HUES6 (cell line): Measurements from ENCODE around the gene TBCD.
"Not testable (repeated sequence)": the region's sequence is repeated elsewhere in the genome, so short reads cannot be mapped to it uniquely, and the experiment has no call there.

Experiments
- H3K27ac ChIP-seq: 2 replicates; pipeline ENCODE4 v1.7.0; 2013; ENCODE audit warnings: low read depth, mild to moderate bottlenecking, low read length, inconsistent platforms
- H3K27me3 ChIP-seq: 2 replicates; pipeline ENCODE4 v1.6.1; 2013; ENCODE audit warnings: low read length; ENCODE audit not compliant: control insufficient read depth, insufficient read depth
- H3K36me3 ChIP-seq: 2 replicates; pipeline ENCODE4 v1.6.1; 2013; ENCODE audit warnings: low read length; ENCODE audit not compliant: control insufficient read depth, insufficient read depth
- H3K4me1 ChIP-seq: 2 replicates; pipeline ENCODE4 v1.6.1; 2013; ENCODE audit warnings: low read length; ENCODE audit not compliant: control insufficient read depth, insufficient read depth
- H3K4me3 ChIP-seq: 2 replicates; pipeline ENCODE4 v1.5.1; 2013; ENCODE audit warnings: low read depth, low read length
- H3K9ac ChIP-seq: one replicate; pipeline ENCODE4 v1.6.1; 2013; ENCODE audit warnings: mild to moderate bottlenecking, low read length
- H3K9me3 ChIP-seq: 2 replicates; pipeline ENCODE4 v1.6.1; 2013; ENCODE audit warnings: low read depth, low read length; ENCODE audit not compliant: control insufficient read depth, insufficient read depth

Gene TBCD

DNA sequence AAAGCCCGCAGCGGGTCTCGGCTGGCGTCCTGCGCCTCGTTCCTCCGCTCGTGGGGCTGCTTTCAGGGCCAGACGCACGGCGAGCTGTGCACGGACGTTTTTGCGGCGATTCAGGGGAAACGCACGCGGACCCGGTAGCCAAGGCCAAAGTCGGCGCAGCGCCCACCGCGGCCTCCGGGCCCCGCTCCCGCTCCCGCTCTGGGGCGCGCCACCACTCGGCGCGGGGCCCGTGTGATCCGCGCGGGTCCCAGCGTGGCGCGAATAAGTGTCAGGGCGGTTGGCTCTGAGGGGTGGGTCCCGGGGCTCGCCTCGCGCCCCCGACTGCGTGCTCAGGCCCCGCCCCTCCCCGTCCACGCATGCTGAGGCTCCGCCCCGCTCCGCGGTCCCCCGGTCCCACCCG is 694 bp upstream of the TBCD start:
- Histone ChIP-seq H3K4me3 (peak overlapping the region; percentile 68), H3K9ac (peak overlapping the region; percentile 50), H3K9me3 (peaks cover 20% of the 10 kb centered on the region), H3K36me3 (peaks cover 12% of the 10 kb centered on the region), H3K4me1 (peaks cover 23% of the 10 kb centered on the region), H3K27me3 (peaks cover 6% of the 10 kb centered on the region; the same call in 1 of the 2 replicates), H3K27ac (no peak overlapping the region)

DNA sequence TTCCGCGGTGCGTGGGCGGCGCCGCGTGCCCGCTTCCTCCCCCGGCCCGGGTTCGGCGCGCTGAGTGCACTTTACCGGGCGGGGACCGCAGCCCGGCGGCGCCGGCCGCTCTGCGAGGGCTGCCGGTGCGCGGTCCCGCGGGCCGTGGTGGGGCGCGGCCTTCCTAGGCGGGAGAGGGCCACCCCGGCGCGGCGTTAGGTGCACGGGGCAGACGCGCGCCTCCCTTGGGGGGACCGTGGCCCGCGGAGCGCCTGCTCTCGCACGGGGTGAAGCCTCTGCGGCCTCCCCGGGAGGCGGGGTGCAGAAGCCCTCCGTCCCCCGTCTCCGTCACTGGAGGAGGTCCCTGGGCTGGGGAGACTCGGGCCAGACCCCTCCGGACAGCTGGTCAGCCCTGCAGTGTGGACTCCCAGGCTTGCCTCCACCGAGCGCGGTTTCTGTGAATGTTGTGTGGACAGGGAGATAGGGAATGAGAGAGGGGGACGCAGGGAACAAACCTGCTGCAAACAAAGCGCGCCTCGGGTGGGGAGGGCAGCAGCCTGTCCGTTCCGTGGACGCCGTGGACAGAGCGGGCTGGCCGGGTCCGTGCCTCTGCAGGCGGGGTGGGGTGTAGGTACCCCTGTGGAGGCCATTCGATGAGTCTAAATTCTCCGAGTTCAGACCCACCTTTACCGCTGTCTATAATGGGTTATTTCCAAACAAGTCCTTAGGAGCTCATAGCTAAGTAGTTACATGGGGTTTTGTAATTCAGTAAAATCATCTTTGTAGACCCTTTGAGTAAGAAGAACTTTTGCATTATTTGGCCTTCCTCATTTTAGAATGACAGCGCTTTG is 721 bp downstream of the TBCD start:
- Histone ChIP-seq H3K36me3 (peaks cover 19% of the 10 kb centered on the region), H3K4me3 (peak overlapping the region; percentile 97), H3K9ac (peak overlapping the region; percentile 89), H3K27ac (no peak overlapping the region), H3K4me1 (peaks cover 27% of the 10 kb centered on the region), H3K9me3 (peaks cover 10% of the 10 kb centered on the region; the same call in 1 of the 2 replicates), H3K27me3 (peaks cover 6% of the 10 kb centered on the region; the same call in 1 of the 2 replicates)

DNA sequence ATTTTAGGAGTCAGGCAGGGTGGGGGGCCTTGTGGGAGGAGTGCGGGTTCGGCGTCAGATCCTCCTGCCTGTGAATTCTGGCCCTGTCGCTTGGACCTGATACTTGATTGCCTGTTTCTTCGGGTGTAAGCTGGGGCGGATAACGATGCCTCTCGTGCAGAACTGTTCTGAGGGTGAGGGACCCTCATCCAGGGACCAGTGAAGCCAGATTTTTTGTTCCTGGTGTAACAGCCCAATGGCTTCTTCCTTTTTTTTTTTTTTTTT is 1.3 kb downstream of the TBCD start:
- peak overlapping the region; percentile 97 for H3K4me3 ChIP-seq
- H3K36me3 ChIP-seq, result peaks cover 22% of the 10 kb centered on the region
- H3K9me3 ChIP-seq, result peaks cover 10% of the 10 kb centered on the region; the same call in 1 of the 2 replicates
- H3K27ac ChIP-seq, result no peak overlapping the region
- H3K4me1 ChIP-seq, result peaks cover 27% of the 10 kb centered on the region
- H3K9ac ChIP-seq, result peak overlapping the region; percentile 89
- H3K27me3 ChIP-seq, result peaks cover 6% of the 10 kb centered on the region; the same call in 1 of the 2 replicates

DNA sequence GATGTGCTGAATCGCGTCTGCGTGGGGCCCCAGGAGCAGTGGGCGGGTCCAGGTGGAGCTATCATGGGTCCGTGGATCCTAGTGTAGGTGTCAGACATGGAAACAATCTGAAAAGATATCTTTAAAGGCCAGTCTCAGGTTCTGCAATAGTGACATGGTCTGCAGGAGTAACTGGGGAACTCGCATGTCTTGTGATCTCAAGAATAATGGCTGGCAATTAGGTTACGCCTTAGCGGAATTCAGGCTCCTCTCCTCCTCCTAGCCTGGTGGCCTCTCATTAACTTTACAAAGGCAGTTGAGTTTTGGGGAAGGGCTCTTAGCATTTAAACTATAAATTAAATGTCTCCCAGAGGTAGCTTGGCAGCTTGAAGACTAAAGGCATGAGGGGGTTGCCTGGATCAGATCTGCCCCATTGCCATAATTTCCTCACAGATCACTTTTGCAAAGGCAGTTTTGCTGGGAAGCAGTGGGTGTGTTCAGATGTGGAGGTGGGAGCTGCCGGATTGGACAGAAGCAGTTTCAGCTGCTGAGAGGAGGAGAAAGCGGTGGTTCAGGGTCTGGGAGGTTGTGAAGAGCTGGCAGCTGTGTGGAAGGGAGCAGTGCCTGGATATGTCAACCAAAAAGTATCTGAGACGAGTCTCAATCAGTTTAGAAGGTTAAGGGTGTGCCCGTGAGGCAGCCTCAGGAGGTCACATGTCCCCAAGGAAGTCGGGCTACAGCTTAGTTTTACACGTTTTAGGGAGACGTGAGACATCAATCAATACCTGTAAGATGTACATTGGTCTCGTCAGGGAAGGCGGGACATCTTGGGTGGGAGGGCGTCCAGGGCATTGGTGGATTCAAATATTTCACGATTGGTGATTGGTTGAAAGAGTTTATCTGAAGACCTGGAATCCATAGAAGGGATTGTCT is 2.7 kb downstream of the TBCD start:
- H3K27me3 ChIP-seq, result peaks cover 6% of the 10 kb centered on the region; the same call in 1 of the 2 replicates
- H3K4me3 ChIP-seq, result peak overlapping the region; percentile 33
- H3K36me3 ChIP-seq, result peaks cover 15% of the 10 kb centered on the region
- peaks cover 3% of the 10 kb centered on the region; the same call in 1 of the 2 replicates for H3K9me3 ChIP-seq
- H3K9ac ChIP-seq, result peak overlapping the region; percentile 59
- peaks cover 27% of the 10 kb centered on the region for H3K4me1 ChIP-seq
- peak overlapping the region; percentile 15; the same call in 1 of the 2 replicates for H3K27ac ChIP-seq

DNA sequence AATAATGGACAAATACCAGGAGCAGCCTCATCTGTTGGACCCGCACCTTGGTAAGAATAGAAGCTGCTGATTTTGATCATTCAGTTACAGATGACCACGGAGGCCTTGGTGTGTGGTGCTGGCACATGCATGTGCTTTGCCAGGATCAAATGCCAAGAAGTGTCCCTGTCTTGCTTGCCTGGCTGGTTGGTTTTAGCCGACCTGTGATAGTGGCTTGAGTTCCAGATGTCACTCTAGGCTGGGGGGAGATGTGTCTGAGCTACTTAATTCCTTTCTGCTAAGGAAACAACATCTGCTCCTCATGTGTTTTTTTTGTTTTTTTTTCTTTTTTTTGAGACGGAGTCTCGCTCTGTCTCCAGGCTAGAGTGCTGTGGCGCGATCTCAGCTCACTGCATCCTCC is 4.3 kb downstream of the TBCD start:
- H3K27me3 ChIP-seq, result no peaks in the 10 kb centered on the region
- peaks cover 27% of the 10 kb centered on the region for H3K4me1 ChIP-seq
- H3K4me3 ChIP-seq, result no peak overlapping the region
- H3K9ac ChIP-seq, result no peak overlapping the region
- H3K9me3 ChIP-seq, result no peaks in the 10 kb centered on the region
- H3K36me3 ChIP-seq, result peaks cover 24% of the 10 kb centered on the region
- H3K27ac ChIP-seq, result peak overlapping the region; percentile 15; the same call in 1 of the 2 replicates

DNA sequence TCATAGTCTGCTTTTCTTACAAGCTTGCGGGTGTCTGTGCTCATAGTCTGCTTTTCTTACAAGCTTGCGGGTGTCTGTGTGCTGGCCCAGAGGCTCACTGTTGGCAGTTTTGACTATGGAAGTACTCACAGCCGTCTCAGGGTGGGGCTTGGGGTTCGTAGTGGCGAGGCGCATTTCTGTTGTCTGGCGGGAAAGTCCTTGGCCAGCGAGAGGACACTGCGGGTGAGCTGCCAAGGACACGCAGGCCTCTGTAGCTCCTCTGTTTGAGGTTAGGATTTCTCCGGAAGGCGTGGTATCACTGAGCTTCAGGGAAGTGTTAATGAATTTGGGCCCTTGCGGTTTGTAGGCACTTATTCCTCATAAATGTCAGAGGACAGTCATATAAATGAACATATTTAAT is 13.5 kb downstream of the TBCD start:
- no peak overlapping the region for H3K9ac ChIP-seq
- H3K27ac ChIP-seq, result no peak overlapping the region
- no peaks in the 10 kb centered on the region for H3K27me3 ChIP-seq
- no peak overlapping the region for H3K4me3 ChIP-seq
- H3K36me3 ChIP-seq, result peaks cover 80% of the 10 kb centered on the region
- H3K4me1 ChIP-seq, result no peaks in the 10 kb centered on the region
- no peaks in the 10 kb centered on the region for H3K9me3 ChIP-seq

DNA sequence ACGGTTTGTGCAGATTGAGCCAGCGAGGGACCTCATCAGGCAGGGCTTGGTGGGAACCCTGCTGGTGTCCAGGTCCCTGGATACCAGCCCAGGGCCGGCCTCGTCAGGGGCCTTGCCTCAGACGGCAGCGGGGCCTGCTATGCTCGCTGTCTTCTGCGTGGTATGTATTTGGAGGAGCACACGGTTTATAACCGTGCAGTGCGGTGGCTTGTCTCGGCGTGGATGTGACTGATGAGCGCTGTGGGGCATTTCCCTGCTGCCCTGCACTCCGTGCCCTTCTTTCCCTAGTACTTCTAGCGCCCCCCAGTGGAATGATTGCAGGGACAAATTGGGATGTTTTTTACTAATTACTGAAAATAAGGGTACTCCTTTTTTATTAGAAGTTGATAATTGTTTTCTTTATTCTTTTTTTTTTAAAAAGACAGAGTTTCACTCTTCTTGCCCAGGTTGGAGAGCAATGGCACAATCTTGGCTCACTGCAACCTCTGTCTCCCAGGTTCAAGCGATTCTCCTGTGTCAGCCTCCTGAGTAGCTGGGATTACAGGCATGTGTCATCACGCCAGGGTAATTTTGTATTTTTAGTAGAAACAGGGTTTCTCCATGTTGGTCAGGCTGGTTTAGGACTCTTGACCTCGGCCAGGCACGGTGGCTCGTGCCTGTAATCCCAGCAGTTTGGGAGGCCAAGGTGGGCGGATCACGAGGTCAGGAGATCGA is 15.3 kb downstream of the TBCD start:
- Histone ChIP-seq H3K36me3 (peaks cover 84% of the 10 kb centered on the region), H3K27me3 (no peaks in the 10 kb centered on the region), H3K4me1 (no peaks in the 10 kb centered on the region), H3K9me3 (no peaks in the 10 kb centered on the region), H3K27ac (no peak overlapping the region), H3K4me3 (no peak overlapping the region), H3K9ac (no peak overlapping the region)

DNA sequence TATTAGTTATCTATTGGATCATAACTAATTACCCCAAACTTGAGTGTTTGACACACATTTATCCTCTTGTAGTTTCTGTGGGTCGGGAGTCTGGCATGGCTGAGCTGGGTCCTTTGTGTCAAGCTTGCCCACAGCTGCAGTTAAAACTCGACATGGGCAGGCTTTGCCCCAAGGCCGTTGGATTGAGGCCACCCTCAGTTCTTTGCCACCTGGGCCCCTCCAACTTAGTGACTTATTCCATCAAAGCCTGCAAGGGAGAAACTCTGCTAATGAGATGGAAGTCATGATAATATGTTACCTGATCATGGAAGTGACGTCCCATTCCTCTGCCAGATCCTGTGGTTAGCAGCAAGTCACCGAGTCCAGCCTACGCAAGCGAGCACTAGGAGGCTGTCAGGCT is 17.2 kb downstream of the TBCD start:
- Histone ChIP-seq H3K9me3 (no peaks in the 10 kb centered on the region), H3K9ac (no peak overlapping the region), H3K36me3 (peaks cover 81% of the 10 kb centered on the region), H3K27ac (no peak overlapping the region), H3K27me3 (no peaks in the 10 kb centered on the region), H3K4me3 (no peak overlapping the region), H3K4me1 (no peaks in the 10 kb centered on the region)

DNA sequence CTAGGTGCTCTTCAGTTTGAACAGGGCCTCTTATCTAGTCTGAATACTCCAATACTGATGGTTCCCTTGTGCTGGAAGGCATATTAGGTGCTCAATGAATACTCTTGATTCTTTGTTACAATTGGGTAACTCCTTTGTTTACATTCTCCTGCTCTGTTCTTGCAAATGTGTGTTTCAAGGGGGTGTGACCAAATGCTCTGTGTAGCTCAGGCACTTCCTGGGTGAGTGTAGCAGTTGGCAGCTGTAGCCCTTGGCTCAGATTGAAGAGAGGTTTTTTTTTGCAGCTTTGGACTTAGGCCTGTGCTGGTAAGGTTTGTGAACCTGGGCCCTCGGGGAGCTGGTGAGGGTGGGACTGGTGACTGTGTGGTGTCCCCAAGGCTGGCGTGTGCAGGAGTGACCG is 20.2 kb downstream of the TBCD start:
- H3K9me3 ChIP-seq, result no peaks in the 10 kb centered on the region
- H3K4me1 ChIP-seq, result no peaks in the 10 kb centered on the region
- H3K27ac ChIP-seq, result no peak overlapping the region
- no peak overlapping the region for H3K4me3 ChIP-seq
- no peaks in the 10 kb centered on the region for H3K27me3 ChIP-seq
- H3K9ac ChIP-seq, result no peak overlapping the region
- peaks cover 74% of the 10 kb centered on the region for H3K36me3 ChIP-seq

DNA sequence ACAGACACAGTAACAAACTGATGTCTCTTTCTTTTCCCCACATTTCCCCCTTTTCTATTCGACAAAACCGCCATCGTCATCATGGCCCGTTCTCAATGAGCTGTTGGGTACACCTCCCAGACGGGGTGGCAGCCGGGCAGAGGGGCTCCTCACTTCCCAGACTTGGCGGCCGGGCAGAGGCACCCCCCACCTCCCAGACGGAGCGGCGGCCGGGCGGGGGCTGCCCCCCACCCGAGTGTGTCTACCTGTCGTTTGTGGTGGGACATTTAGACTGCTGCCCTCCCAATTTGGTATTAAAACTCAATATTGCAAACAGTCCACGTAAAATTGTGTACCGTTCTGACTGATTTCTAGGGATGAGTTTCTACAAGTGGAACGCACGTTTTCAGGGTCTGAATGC is 22.6 kb downstream of the TBCD start:
- not testable (repeated sequence) for H3K9me3 ChIP-seq, H3K4me1 ChIP-seq, H3K4me3 ChIP-seq, H3K27me3 ChIP-seq, H3K27ac ChIP-seq, H3K9ac ChIP-seq
- peaks cover 54% of the 10 kb centered on the region for H3K36me3 ChIP-seq
